Left lung (tissue), 10 donors: ENCODE data around the gene CGB7. TPM values are rescaled to one million over a fixed set of nuclear protein-coding genes. Genes with fewer than 3 reads are reported as not detected.
"Not testable (repeated sequence)": the region's sequence is repeated elsewhere in the genome, so short reads cannot be mapped to it uniquely, and the experiment has no call there.

ENCODE experiments used
- ATAC-seq: fragments of 200-7000 bp; cut with Tn5 transposase; one replicate; pipeline ENCODE4 v1.9.1; 2020; ENCODE audit warnings: moderate library complexity
- DNase-seq, 4 donors: peaks; one replicate each; pipeline ENCODE4 v3.0.0-alpha.2; 2013 to 2020
- H3K27ac ChIP-seq, 2 donors: fragments of 200-600 bp; sonication (generic) in 1 of 2; one replicate each; pipeline versions ENCODE4 v1.5.0 to v1.8.0; 2020 to 2021
- H3K27me3 ChIP-seq, 2 donors: fragments of 200-600 bp; sonication (generic) in 1 of 2; one replicate each; pipeline versions ENCODE4 v1.5.0 to v1.8.0; 2020 to 2021
- H3K36me3 ChIP-seq, 2 donors: fragments of 200-600 bp; sonication (generic) in 1 of 2; one replicate each; pipeline versions ENCODE4 v1.5.0 to v1.8.0; 2020 to 2021
- H3K4me1 ChIP-seq, 2 donors: fragments of 200-600 bp; one replicate each; pipeline ENCODE4 v1.8.0; 2021
- H3K4me3 ChIP-seq, 2 donors: fragments of 200-600 bp; sonication (generic) in 1 of 2; one replicate each; pipeline versions ENCODE4 v1.5.0 to v1.8.0; 2020 to 2021; ENCODE audit warnings: mild to moderate bottlenecking in 1 of 2
- H3K9me3 ChIP-seq, 2 donors: fragments of 200-600 bp; sonication (generic) in 1 of 2; one replicate each; pipeline versions ENCODE4 v1.5.0 to v1.8.0; 2020 to 2021
- CTCF ChIP-seq, 2 donors: fragments of 200-600 bp; sonication (generic) in 1 of 2; IDR thresholded peaks; one replicate each; pipeline versions ENCODE4 v1.5.0 to v1.8.0; 2021; ENCODE audit warnings: antibody characterized with exemption in 2 of 2
- intact Hi-C, 2 donors: fragments of 100-400 bp; cut with DNase I; formaldehyde crosslinking; loops; one replicate each; pipeline versions ENCODE4 v1.11.2 to v1.14.2; 2022
- polyA plus RNA-seq, 6 donors: library from polyadenylated mRNA; unstranded; fragments of 120-200 nt; gene quantifications; one replicate each; pipeline ENCODE4 v1.2.1, GENCODE V29; 2013; ENCODE audit not compliant: insufficient read length in 6 of 6
- total RNA-seq, 2 donors: library from RNA; stranded (reverse); fragmentation: NEBNext Ultra II Directional; extraction: Animal tissue kit (Norgen Biotek cat#: 25700); gene quantifications; one replicate each; pipeline ENCODE4 v1.2.1, GENCODE V29; 2021
- donor health status: DM: no; HTN: yes; CAD: no.
- donor health status: DM: no; HTN: no; CAD: no.

CGB7 gene
- total and polyA plus RNA-seq, 8 donors, result 0.09 to 0.69 (median 0.18) TPM

GRCh38 chr19:49085020-49085867 is 27.7 kb upstream of the CGB7 start, which contains the start of gene SNRNP70:
Gene SNRNP70, plus strand, starts transcription at chr19:49085451. Its CDS starts 964 bp downstream, at chr19:49086415.
- Histone ChIP-seq H3K9me3 (no peaks in the 10 kb centered on the region), H3K4me3 (peak within 1 kb of the TSS; percentile 90 to 99), H3K27me3 (no peaks in the 10 kb centered on the region), H3K36me3 (peaks cover 2 to 33% of the 10 kb centered on the region in 2 donors), H3K27ac (peak within 1 kb of the TSS; percentile 69 to 86), H3K4me1 (peaks cover 12 to 35% of the 10 kb centered on the region in 2 donors)
- intact Hi-C loops, result no loop called here
- peak; percentile 99 for ATAC-seq
- TF ChIP-seq CTCF (IDR thresholded peaks at IDR 0.05), result peak in 1 of 2 donors; percentile 7
- peak; percentile 99 to 100 (median 99) for DNase-seq

DNA sequence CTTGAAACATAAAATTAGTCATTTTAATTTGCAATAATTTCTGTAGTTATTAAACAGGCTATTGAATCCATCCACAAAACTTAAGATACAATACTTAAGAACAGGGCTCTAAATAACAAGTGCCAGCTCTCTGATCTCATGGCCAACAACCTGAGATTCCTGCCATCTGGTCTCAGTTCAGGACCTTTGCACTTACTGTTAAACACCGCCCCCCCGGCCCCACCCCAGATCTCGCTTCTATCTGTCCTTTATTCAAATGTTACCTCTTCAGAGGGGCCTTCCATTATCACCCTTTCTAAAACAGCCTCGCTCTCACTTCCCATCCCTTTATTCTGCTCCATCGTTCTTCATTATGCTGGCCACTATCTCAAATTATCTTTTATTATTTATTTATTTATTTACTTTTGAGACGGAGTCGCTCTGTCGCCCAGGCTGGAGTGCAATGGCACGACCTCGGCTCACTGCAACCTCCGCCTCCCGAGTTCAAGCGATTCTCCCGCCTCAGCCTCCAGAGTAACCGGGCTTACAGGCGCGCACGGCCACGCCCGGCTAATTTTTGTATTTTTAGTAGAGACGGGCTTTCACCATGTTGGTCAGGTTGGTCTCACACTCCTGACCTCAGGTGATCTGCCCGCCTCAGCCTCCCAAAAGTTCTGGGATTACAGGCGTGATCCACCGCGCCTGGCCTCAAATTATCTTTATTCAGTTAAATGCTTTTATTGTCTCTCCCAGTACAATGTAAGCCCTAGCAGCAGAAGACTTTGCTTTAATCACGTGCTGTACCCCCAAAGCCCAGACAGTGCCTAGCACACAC is 26.9 kb upstream of the CGB7 start:
- Histone ChIP-seq H3K27ac (peak overlapping the region; percentile 69 to 86), H3K36me3 (peaks cover 0 to 25% of the 10 kb centered on the region in 2 donors), H3K27me3 (no peaks in the 10 kb centered on the region), H3K9me3 (no peaks in the 10 kb centered on the region), H3K4me3 (peak overlapping the region; percentile 90 to 99), H3K4me1 (peaks cover 12 to 35% of the 10 kb centered on the region in 2 donors)
- ATAC-seq (no peak), DNase-seq (no peak)
- TF ChIP-seq CTCF (IDR thresholded peaks at IDR 0.05), result no peak
- intact Hi-C loops, result no loop called here

GRCh38 chr19:49081273-49081672 is 23.7 kb upstream of the CGB7 start:
- H3K4me1 ChIP-seq, result peaks cover 4 to 10% of the 10 kb centered on the region in 2 donors
- TF ChIP-seq CTCF (IDR thresholded peaks at IDR 0.05), result no peak
- DNase-seq (no peak), ATAC-seq (no peak)
- no peaks in the 10 kb centered on the region for H3K9me3 ChIP-seq
- H3K27me3 ChIP-seq, result no peaks in the 10 kb centered on the region
- no peak overlapping the region for H3K27ac ChIP-seq
- no peaks in the 10 kb centered on the region for H3K36me3 ChIP-seq
- no peak overlapping the region for H3K4me3 ChIP-seq
- intact Hi-C loops, result no loop called here

- intact Hi-C loops, result no loop called here
- Histone ChIP-seq H3K4me1 (peaks cover 0 to 5% of the 10 kb centered on the region in 2 donors), H3K27me3 (no peaks in the 10 kb centered on the region), H3K4me3 (no peak overlapping the region), H3K36me3 (no peaks in the 10 kb centered on the region), H3K27ac (no peak overlapping the region), H3K9me3 (no peaks in the 10 kb centered on the region)
- no peak for TF ChIP-seq CTCF (IDR thresholded peaks at IDR 0.05)
- DNase-seq (no peak), ATAC-seq (no peak)
Observed at GRCh38 chr19:49080392-49080791, 22.8 kb upstream of the CGB7 start.

DNA sequence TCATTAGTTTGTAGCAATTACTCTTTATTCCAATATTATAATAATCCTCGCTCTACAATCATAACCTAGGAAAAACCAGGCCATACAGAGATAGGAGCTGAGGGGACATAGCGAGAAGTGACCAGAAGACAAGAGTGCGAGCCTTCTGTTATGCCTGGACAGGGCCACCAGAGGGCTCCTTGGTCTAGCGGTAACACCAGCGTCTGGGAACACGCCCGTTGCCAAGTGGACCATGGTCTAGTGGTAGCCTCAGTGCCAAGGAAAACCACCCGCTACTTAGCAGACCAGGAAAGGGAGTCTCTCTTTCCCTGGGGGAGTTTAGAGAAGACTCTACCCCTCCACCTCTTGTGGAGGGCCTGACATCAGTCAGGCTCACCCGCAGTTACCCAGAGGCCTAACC is 17.3 kb upstream of the CGB7 start:
- Histone ChIP-seq H3K4me1 (peaks cover 0 to 10% of the 10 kb centered on the region in 2 donors), H3K27me3 (peaks cover 32 to 48% of the 10 kb centered on the region in 2 donors)
- DNase-seq, result peak in 2 of 4 donors; percentile 58 to 67
- intact Hi-C loops, H3K36me3 ChIP-seq, H3K4me3 ChIP-seq, H3K27ac ChIP-seq, H3K9me3 ChIP-seq: not testable (repeated sequence)
- peak; percentile 54 for ATAC-seq
- peak; percentile 62 to 69 for TF ChIP-seq CTCF (IDR thresholded peaks at IDR 0.05)
